PFSK-1 (cell line): ENCODE data around the gene SLC5A4.

Experiments used
- FOXP2 ChIP-seq: optimal IDR thresholded peaks from 2 replicates; pipeline ENCODE3; 2011; ENCODE audit warnings: borderline replicate concordance, control low read depth, inconsistent platforms; ENCODE audit not compliant: insufficient read depth; ENCODE audit errors: extremely low read length, extremely low read depth
- POLR2AphosphoS5 ChIP-seq: IDR thresholded peaks from 2 replicates; pipeline ENCODE4 v1.6.1; 2012; ENCODE audit warnings: low read depth, mild to moderate bottlenecking, control low read depth, low read length, moderate library complexity
- REST ChIP-seq, 2 experiments: IDR thresholded peaks; 2 replicates each; pipeline versions ENCODE4 v1.6.1 to v1.8.0; 2011 to 2012; ENCODE audit warnings: low read depth in 2 of 2, low read length in 2 of 2, control low read depth in 1 of 2, inconsistent platforms in 1 of 2, mild to moderate bottlenecking in 1 of 2, moderate library complexity in 1 of 2; ENCODE audit not compliant: insufficient read depth in 1 of 2
- SIN3A ChIP-seq: IDR thresholded peaks from 2 replicates; pipeline ENCODE4 v1.6.1; 2012; ENCODE audit warnings: mild to moderate bottlenecking, low read length, moderate library complexity, borderline replicate concordance; ENCODE audit not compliant: insufficient read depth
- TAF1 ChIP-seq: IDR thresholded peaks from 2 replicates; pipeline ENCODE4 v1.6.1; 2012; ENCODE audit warnings: low read length, control low read depth, borderline replicate concordance; ENCODE audit not compliant: insufficient read depth

Gene SLC5A4

GRCh38 chr22:32226326-32227104 lies 28.6 kb downstream of the SLC5A4 start:
- TF ChIP-seq REST (IDR thresholded peaks at IDR 0.05; ENCODE audit: insufficient read depth in 1 of 2, low read depth in 2 of 2, low read length in 2 of 2) = no peak
- no peak for TF ChIP-seq FOXP2
- no peak for TF ChIP-seq SIN3A
- no peak for TF ChIP-seq TAF1
- no peak for TF ChIP-seq POLR2AphosphoS5

GRCh38 chr22:32222991-32223390 lies 32.2 kb downstream of the SLC5A4 start:
- TF ChIP-seq POLR2AphosphoS5 = no peak
- no peak for TF ChIP-seq TAF1
- no peak for TF ChIP-seq FOXP2
- no peak for TF ChIP-seq SIN3A

- no peak for TF ChIP-seq REST (IDR thresholded peaks at IDR 0.05; ENCODE audit: insufficient read depth in 1 of 2, low read depth in 2 of 2, low read length in 2 of 2)
- TF ChIP-seq FOXP2 = no peak
- TF ChIP-seq TAF1 = no peak
- no peak for TF ChIP-seq POLR2AphosphoS5
- TF ChIP-seq SIN3A = no peak
Observed at GRCh38 chr22:32219026-32219425, 36.1 kb downstream of the SLC5A4 start.

GRCh38 chr22:32218470-32218869 lies 36.7 kb downstream of the SLC5A4 start:
- TF ChIP-seq SIN3A = no peak
- no peak for TF ChIP-seq REST (IDR thresholded peaks at IDR 0.05; ENCODE audit: insufficient read depth in 1 of 2, low read depth in 2 of 2, low read length in 2 of 2)
- no peak for TF ChIP-seq TAF1
- TF ChIP-seq FOXP2 = no peak
- TF ChIP-seq POLR2AphosphoS5 = no peak

- no peak for TF ChIP-seq SIN3A
- no peak for TF ChIP-seq TAF1
- no peak for TF ChIP-seq FOXP2
- TF ChIP-seq POLR2AphosphoS5 = no peak
- TF ChIP-seq REST (IDR thresholded peaks at IDR 0.05; ENCODE audit: insufficient read depth in 1 of 2, low read depth in 2 of 2, low read length in 2 of 2) = no peak
Observed at GRCh38 chr22:32217465-32217864, 37.7 kb downstream of the SLC5A4 start.
